GM18502 (cell line): Measurements from ENCODE around the gene HS6ST2.

ENCODE experiments used
- ATAC-seq: cut with Tn5 transposase; IDR thresholded peaks from one replicate; pipeline ENCODE4 v1.9.1; 2021; ENCODE audit warnings: mild to moderate bottlenecking; ENCODE audit not compliant: unreplicated experiment, poor library complexity

HS6ST2 gene

GRCh38 chrX:132855780-132856341 lies 102.6 kb downstream of the HS6ST2 start:
- ATAC-seq: no peak

GRCh38 chrX:132853040-132853439 lies 105.4 kb downstream of the HS6ST2 start:
- ATAC-seq: no peak

- no peak for ATAC-seq
These were observed 110.0 kb downstream of the HS6ST2 start for GRCh38 chrX:132848296-132848970.

- ATAC-seq: no peak
These were observed 115.1 kb downstream of the HS6ST2 start for GRCh38 chrX:132843363-132843762.

- ATAC-seq: no peak
These were observed 115.8 kb downstream of the HS6ST2 start for GRCh38 chrX:132842460-132843238.

- no peak for ATAC-seq
These were observed 120.5 kb downstream of the HS6ST2 start for GRCh38 chrX:132837967-132838366.

- no peak for ATAC-seq
These were observed 121.3 kb downstream of the HS6ST2 start for GRCh38 chrX:132837126-132837525.

GRCh38 chrX:132836471-132836870 lies 122.0 kb downstream of the HS6ST2 start:
- ATAC-seq: no peak

GRCh38 chrX:132834741-132835140 lies 123.7 kb downstream of the HS6ST2 start:
- ATAC-seq: no peak

GRCh38 chrX:132834109-132834508 lies 124.3 kb downstream of the HS6ST2 start:
- ATAC-seq: no peak

- ATAC-seq: no peak
These were observed 125.1 kb downstream of the HS6ST2 start for GRCh38 chrX:132833373-132833772.

GRCh38 chrX:132831336-132831973 lies 127.0 kb downstream of the HS6ST2 start:
- ATAC-seq: no peak

GRCh38 chrX:132822634-132823012 lies 135.8 kb downstream of the HS6ST2 start:
- ATAC-seq: no peak

GRCh38 chrX:132821974-132822633 lies 136.3 kb downstream of the HS6ST2 start:
- no peak for ATAC-seq

- ATAC-seq: no peak
These were observed 137.8 kb downstream of the HS6ST2 start for GRCh38 chrX:132820675-132821074.

GRCh38 chrX:132819711-132820264 lies 138.6 kb downstream of the HS6ST2 start:
- no peak for ATAC-seq

GRCh38 chrX:132818638-132819037 lies 139.8 kb downstream of the HS6ST2 start:
- ATAC-seq: no peak

GRCh38 chrX:132815643-132816042 lies 142.8 kb downstream of the HS6ST2 start:
- no peak for ATAC-seq

- no peak for ATAC-seq
These were observed 147.3 kb downstream of the HS6ST2 start for GRCh38 chrX:132810964-132811712.

GRCh38 chrX:132810488-132810887 lies 147.9 kb downstream of the HS6ST2 start:
- no peak for ATAC-seq
